H1 (cell line): ENCODE results near the gene SLIT2. TPM values are rescaled to one million over a fixed set of nuclear protein-coding genes. Genes with fewer than 3 reads are reported as not detected.

Experiments used
- BACH1 ChIP-seq: IDR thresholded peaks from 2 replicates; pipeline ENCODE4 v1.6.1; 2012; ENCODE audit warnings: low read length, improper control_type of control experiment
- CEBPB ChIP-seq: IDR thresholded peaks from 2 replicates; pipeline ENCODE4 v1.6.1; 2012; ENCODE audit warnings: low read depth, low read length
- CHD7 ChIP-seq: fragments of 300-600 bp; sonication (generic); IDR thresholded peaks from 2 replicates; pipeline ENCODE4 v1.7.1; 2012; ENCODE audit warnings: low read length, moderate library complexity, mild to moderate bottlenecking, inconsistent platforms; ENCODE audit not compliant: insufficient replicate concordance
- GTF2F1 ChIP-seq: IDR thresholded peaks from 2 replicates; pipeline ENCODE4 v1.6.1; 2012; ENCODE audit warnings: low read depth, low read length, improper control_type of control experiment, borderline replicate concordance
- HDAC2 ChIP-seq, 2 experiments: fragments of 300-600 bp in 1 of 2; sonication (generic) in 1 of 2; IDR thresholded peaks; 2 replicates each; pipeline ENCODE4 v1.6.1; 2011 to 2012; ENCODE audit warnings: low read depth in 2 of 2, low read length in 2 of 2, mild to moderate bottlenecking in 2 of 2, moderate library complexity in 2 of 2, borderline replicate concordance in 1 of 2, inconsistent platforms in 1 of 2
- KDM4A ChIP-seq: IDR thresholded peaks from one replicate; pipeline ENCODE4 v1.7.1; 2012; ENCODE audit warnings: low read depth, mild to moderate bottlenecking, moderate library complexity, low read length, inconsistent platforms; ENCODE audit not compliant: severe bottlenecking
- POLR2A ChIP-seq, 2 experiments: IDR thresholded peaks; 1 replicate in 1 of 2; 2 replicates in 1 of 2; pipeline ENCODE4 v1.6.1; 2011; ENCODE audit warnings: low read depth in 2 of 2, low read length in 2 of 2, mild to moderate bottlenecking in 2 of 2; ENCODE audit errors: control extremely low read depth in 1 of 2
- POU5F1 ChIP-seq: IDR thresholded peaks from 2 replicates; pipeline ENCODE4 v1.6.1; 2011; ENCODE audit warnings: low read depth, mild to moderate bottlenecking, low read length, moderate library complexity
- TEAD4 ChIP-seq: IDR thresholded peaks from 2 replicates; pipeline ENCODE4 v1.6.1; 2012; ENCODE audit warnings: low read depth, low read length, inconsistent platforms, mixed read lengths
- polyA plus RNA-seq, 7 experiments: library from polyadenylated mRNA; depleted of rRNA in 3 of 7; stranded (reverse) in 5 of 7; unstranded in 2 of 7; fragments of >200 nt in 5 of 7; fragments of 200-250 nt in 2 of 7; gene quantifications; 1 replicate in 5 of 7; 2 replicates in 1 of 7; 4 replicates in 1 of 7; pipeline versions ENCODE4 v1.2.1 to v1.2.3, GENCODE V29; 2011 to 2013; ENCODE audit warnings: missing spikeins in 2 of 7, mixed read lengths in 2 of 7
- total RNA-seq: library from RNA; stranded (reverse); fragmentation: NEBNext Ultra II Directional; extraction: Animal tissue kit (Norgen Biotek cat#: 25700); gene quantifications from 2 replicates; pipeline ENCODE4 v1.2.1, GENCODE V29; 2021
- TF ChIP-seq, protein P1 (sequence below): IDR thresholded peaks from 2 replicates; pipeline ENCODE4 v1.6.1; 2012; ENCODE audit warnings: inconsistent platforms

SLIT2 gene
- total and polyA plus RNA-seq, 2 of the 8 experiments (the other 6 are each of a cell fraction or from before 2014, with no cell fraction given): 2.0 to 13.7 TPM

DNA sequence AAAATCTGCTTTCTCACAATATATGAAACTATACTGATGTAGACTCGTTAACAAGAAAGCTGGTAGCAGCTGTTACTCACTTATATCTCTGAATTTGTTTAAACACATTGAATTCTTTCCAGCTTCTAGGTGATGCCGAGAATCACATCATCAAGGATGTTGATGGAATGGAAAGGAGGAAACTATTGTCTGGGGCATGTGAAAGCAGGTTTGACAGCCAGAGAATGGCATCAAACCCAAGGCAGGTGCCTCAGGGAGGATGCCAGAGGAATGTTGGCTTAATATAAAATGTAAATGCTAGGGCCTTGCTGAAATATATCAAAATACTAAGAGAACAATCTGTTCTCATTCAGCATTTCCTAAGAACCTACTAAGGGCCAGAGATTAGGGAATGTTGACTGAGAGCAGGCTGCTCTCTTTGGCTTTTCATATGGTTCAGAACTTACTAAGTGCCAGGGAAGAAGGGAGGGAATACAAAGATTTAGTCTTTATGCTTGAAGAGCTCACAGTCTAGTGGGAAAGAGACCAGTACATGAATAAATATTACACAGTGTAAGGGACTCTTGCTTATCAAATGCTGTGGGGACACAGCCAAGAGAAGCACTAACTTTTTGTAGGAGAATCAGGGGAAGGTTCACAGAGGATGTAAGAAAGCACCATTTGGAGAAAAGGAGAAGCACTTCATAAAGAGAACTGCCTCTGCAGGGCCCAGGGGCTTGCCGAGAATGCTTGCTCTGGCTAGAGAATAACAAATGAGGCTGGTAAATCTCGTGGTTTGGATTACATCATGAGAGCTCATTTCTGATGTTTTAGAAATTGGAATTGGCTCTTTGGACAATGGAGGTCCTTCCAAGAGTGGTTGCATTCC is 14.7 kb downstream of the SLIT2 start (continued):
- TF ChIP-seq CHD7: no peak
- no peak for TF ChIP-seq GTF2F1
- TF ChIP-seq CEBPB: no peak
- TF ChIP-seq BACH1: no peak
- TF ChIP-seq TEAD4: no peak
- no peak for TF ChIP-seq KDM4A
- no peak for TF ChIP-seq HDAC2 (IDR thresholded peaks at IDR 0.05; ENCODE audit: borderline replicate concordance in 1 of 2, low read depth in 2 of 2, low read length in 2 of 2)
- TF ChIP-seq POLR2A (IDR thresholded peaks at IDR 0.05; ENCODE audit: control extremely low read depth in 1 of 2, low read depth in 2 of 2, low read length in 2 of 2): no peak
- TF ChIP-seq POU5F1: no peak
- TF ChIP-seq, protein P1, sequence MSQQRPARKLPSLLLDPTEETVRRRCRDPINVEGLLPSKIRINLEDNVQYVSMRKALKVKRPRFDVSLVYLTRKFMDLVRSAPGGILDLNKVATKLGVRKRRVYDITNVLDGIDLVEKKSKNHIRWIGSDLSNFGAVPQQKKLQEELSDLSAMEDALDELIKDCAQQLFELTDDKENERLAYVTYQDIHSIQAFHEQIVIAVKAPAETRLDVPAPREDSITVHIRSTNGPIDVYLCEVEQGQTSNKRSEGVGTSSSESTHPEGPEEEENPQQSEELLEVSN: no peak
